Fibroblast of peridontal ligament (primary cell): ENCODE measurements around the gene IL18.
A peak's percentile ranks its signal among the peaks of the same experiment; 100 is the strongest.
"Not testable (repeated sequence)": the region's sequence is repeated elsewhere in the genome, so short reads cannot be mapped to it uniquely, and the experiment has no call there.

ENCODE experiments used
- DNase-seq: peaks from one replicate; pipeline ENCODE4 v3.0.0-alpha.2; 2010; ENCODE audit errors: extremely low read depth

Gene IL18

GRCh38 chr11:112163875-112164685 lies at the start of gene IL18:
Gene IL18 (minus strand): TSS chr11:112164094. CDS start chr11:112155053, 9,041 bp downstream.
- no peak for DNase-seq

- DNase-seq = no peak
Measured at GRCh38 chr11:112212710-112213109, 48.8 kb upstream of the IL18 start.

GRCh38 chr11:112212290-112212689 lies 48.4 kb upstream of the IL18 start:
- DNase-seq = no peak

DNA sequence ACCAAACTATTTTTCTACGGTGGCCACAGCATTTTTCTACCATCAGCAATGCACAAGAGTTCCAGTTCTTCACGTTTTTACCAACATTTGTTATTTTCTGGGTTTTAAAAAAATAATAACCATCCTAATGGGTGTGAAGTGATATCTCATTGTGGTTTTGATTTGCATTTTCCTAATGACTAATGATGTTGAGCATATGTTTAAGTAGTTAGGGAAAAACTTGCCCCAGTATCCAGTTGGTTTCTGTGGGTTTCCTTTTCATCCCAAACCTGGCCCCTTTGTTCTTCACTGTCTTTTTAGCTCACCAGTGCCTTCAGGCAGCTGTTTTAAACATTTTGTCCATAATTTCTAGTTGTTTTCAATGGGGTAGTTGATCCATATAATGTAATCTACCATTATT lies 47.6 kb upstream of the IL18 start:
- DNase-seq = no peak

GRCh38 chr11:112210890-112211289 lies 47.0 kb upstream of the IL18 start:
- no peak for DNase-seq

DNA sequence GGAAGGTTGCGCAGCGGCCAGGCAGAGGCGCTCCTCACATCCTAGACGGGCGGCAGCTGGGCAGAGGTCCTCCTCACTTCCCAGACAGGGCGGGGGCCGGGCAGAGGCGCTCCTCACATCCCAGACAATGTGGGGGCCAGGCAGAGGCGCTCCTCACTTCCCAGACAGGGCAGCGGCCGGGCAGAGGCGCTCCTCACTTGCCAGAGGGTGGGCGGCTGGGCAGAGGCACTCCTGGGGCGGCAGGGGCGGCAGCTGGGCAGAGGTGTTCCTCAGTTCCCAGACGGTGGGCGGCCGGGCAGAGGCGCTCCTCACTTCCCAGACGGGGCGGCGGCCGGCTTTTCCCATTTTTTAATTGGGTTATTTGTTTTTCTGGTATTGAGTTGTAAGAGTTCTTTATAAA lies 42.2 kb upstream of the IL18 start:
- no peak for DNase-seq

- no peak for DNase-seq
Measured at GRCh38 chr11:112200252-112200651, 36.4 kb upstream of the IL18 start.

DNA sequence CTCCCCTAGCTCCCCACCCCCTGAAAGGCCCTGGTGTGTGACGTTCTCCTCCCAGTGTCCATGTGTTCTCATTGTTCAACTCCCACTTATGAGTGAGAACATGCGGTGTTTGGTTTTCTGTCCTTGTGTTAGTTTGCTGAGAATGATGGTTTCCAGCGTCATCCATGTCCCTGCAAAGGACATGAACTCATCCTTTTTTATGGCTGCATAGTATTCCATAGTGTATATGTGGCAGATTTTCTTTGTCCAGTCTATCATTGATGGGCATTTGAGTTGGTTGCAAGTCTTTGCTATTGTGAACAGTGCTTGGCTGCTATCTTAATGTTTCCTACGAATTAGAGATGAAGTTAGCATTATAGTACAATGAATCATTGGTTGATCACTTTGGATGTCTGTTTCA lies 35.2 kb upstream of the IL18 start:
- DNase-seq = not testable (repeated sequence)

DNA sequence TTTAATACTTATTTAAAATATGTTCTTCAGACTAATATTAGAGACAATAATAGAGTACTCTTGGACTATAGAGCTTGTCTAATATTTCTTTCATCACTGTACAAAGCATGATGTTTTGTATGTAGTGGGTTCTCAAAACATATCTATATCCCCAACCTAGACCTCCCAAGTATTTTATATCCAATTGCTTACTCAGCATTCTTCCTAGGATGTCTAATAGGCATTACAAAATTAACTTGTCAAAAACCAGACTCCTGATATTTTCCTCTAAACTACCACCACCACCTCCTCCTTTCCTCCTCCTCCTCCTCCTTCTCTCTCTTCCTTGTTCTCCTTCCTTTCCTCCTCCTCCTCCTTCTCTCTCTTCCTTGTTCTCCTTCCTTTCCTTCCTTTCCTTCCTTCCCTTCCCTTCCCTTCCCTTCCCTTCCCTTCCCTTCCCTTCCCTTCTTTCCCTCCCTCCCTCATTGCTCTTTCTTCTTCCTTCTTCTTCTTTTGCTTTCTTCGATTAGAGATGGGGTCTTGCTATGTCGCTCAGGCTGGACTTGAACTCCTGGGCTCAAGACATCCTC lies 32.7 kb upstream of the IL18 start:
- no peak for DNase-seq

DNA sequence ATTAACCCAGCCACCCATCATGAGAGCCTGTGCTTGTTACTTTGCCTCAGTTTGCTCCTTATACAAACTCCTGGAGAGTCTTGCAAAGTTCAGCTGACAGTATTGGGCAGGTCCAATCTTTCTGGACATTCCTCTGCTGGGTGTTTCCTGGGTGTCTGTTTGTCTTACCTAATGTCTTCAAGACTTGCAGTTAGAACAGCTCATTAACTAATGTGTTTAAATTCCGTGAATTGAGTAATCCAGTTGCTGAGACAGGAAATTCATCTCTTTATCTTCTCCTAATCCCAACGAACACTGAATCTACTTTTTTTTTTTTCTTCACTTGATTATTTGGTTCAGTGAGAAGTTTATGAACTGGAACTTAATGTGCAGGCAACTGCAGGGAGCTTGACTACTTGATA lies 32.1 kb upstream of the IL18 start:
- no peak for DNase-seq

DNA sequence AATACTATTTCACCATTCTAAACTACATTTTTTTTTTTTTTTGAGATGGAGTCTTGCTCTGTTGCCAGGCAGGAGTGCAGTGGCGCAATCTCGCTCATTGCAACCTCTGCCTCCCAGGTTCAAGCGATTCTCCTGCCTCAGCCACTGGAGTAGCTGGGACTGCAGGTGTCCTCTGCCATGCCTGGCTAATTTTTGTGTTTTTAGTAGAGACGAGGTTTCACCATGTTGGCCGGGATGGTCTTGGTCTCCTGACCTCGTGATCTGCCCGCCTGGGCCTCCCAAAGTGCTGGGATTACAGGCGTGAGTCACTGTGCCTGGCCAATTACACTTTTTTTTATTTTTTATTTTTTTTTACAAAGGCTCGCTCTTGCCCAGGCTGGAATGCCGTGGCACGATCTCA lies 31.2 kb upstream of the IL18 start:
- not testable (repeated sequence) for DNase-seq

DNA sequence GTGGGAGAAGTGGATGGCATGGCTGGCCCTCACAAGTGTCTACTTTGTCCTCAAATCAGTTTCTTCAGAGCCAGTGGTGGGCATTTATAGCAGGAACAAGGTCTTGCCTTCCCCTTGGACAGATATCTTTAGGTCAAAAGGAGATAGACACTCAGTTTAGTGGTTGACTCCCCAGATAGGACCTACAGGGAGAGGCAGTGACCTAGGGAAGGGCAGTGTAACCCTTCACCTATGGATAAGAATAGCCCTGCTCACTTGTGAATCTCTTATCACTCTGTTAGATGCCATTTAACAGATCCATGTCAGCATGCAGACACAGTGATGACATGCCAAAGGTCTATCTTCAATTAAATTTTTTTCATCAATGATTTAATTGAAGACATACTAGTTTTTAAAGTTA lies 22.4 kb upstream of the IL18 start:
- no peak for DNase-seq

DNA sequence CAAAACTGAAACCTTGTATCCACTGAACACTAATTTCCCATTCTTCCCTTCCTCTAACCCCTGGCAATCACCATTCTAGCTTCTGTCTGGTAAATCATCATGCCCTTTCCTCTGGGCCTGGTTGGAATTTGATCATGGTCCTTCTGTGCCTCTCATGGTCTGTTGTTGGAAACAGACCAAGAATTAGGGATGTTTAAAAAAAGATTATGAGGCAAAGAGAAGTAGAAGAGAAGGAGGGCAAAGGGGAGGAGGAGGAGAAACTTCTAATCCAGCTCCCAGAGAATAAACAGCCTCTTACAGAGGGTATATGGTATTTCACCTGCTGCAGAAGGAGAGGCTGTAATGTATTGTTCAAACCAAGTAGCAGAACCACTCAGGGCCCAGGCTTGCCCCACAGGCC lies 22.0 kb upstream of the IL18 start:
- no peak for DNase-seq

DNA sequence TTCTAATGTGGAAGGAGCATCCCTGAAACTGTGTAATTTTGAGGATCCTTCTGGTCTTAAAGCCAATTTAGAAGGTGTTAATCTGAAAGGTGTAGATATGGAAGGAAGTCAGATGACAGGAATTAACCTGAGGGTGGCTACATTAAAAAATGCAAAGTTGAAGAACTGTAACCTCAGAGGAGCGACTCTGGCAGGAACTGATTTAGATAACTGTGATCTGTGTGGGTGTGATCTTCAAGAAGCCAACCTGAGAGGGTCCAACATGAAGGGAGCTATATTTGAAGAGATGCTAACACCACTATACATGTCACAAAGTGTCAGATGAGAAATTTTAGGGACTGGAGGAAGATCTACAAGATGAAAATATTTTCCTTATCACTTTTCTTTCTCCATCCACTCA lies 19.0 kb upstream of the IL18 start:
- no peak for DNase-seq

GRCh38 chr11:112179601-112180000 lies 15.7 kb upstream of the IL18 start:
- DNase-seq = no peak

GRCh38 chr11:112178936-112179335 lies 15.0 kb upstream of the IL18 start:
- DNase-seq = no peak

DNA sequence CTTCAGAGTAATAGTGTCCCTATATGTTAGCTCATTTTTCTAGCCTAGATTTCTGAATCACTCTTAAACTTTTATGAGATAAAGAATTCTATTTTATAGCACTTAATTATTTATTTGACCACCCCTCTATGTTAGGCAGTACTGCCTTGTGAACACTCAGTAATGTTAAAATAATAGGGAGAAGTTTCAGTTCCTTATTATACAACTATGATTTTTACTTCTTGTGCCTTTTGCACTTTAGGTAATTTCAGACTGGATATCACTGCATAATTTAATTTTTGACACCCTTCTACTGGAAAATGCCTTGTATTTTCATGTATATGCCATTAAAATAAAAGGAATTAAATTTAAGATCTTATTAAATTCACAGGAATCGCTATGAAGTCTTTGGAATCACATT lies 14.5 kb upstream of the IL18 start:
- no peak for DNase-seq

- no peak for DNase-seq
Measured at GRCh38 chr11:112177589-112177988, 13.7 kb upstream of the IL18 start.

DNA sequence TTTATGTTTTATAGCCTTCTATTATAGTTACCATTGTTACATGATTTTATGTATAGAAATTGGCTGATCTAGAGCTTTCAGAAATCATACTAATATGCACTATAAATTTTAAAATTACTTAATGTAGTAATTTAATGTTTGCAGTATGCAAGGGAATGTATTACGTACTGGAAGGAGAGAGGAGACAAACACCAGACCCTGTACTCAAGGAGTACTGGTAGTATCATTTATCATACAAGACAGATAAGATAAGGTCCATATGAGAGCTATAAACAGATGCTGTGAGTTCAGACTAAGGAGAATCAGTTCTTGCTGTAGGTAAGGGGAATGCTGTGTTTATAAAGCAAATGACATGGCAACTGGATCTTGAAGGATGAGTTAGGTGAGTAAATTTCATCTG lies 12.2 kb upstream of the IL18 start:
- no peak for DNase-seq

DNA sequence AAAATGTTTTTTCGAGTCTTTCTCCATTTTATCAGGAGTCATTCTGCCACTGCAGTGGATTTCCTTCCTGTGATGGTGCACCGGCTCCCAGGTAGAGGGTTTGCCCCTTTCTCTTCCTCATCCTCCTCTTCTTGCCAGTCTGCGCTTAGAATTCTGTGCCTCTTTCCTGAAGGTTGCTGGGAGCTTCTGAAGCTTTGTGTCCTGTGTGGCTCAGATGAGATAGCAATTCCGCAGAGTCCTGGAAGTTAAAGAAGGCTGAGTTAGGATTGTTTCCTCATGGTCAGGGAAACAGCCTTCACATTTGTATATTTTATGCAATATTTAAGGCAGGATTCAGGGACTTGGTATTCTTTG lies 11.7 kb upstream of the IL18 start:
- DNase-seq = peak; percentile 17

- peak; percentile 77 for DNase-seq
Measured at GRCh38 chr11:112174789-112175598, 11.1 kb upstream of the IL18 start, which contains the start of gene BCO2. Gene BCO2 (plus strand): TSS chr11:112175512. CDS start chr11:112175602, 90 bp downstream.

GRCh38 chr11:112173152-112173551 lies 9.3 kb upstream of the IL18 start:
- DNase-seq = no peak
